HG02571 (cell line): ENCODE results near the gene GNAS.
"Not testable (repeated sequence)": the region's sequence is repeated elsewhere in the genome, so short reads cannot be mapped to it uniquely, and the experiment has no call there.

ENCODE experiments used
- ATAC-seq: cut with Tn5 transposase; IDR thresholded peaks from one replicate; pipeline ENCODE4 v1.9.1; 2021; ENCODE audit warnings: mild to moderate bottlenecking, moderate library complexity; ENCODE audit not compliant: unreplicated experiment

Gene GNAS

GRCh38 chr20:58921564-58921963 is 69.0 kb downstream of the GNAS start:
- no peak for ATAC-seq

GRCh38 chr20:58922036-58922435 is 69.5 kb downstream of the GNAS start:
- ATAC-seq, result no peak

- ATAC-seq, result no peak
These were observed 70.7 kb downstream of the GNAS start for GRCh38 chr20:58923117-58923712.

- ATAC-seq, result no peak
These were observed 74.4 kb downstream of the GNAS start for GRCh38 chr20:58926802-58927489.

- no peak for ATAC-seq
These were observed 75.1 kb downstream of the GNAS start for GRCh38 chr20:58927490-58928061.

- ATAC-seq, result no peak
These were observed 78.0 kb downstream of the GNAS start for GRCh38 chr20:58930496-58930895.

GRCh38 chr20:58932170-58932569 is 79.7 kb downstream of the GNAS start:
- no peak for ATAC-seq

GRCh38 chr20:58938078-58938477 is 85.6 kb downstream of the GNAS start:
- no peak for ATAC-seq

GRCh38 chr20:58938541-58938940 is 86.0 kb downstream of the GNAS start:
- no peak for ATAC-seq

GRCh38 chr20:58941471-58941870 is 89.0 kb downstream of the GNAS start:
- ATAC-seq, result no peak

GRCh38 chr20:58942549-58942948 is 90.0 kb downstream of the GNAS start:
- no peak for ATAC-seq

- no peak for ATAC-seq
These were observed 92.1 kb downstream of the GNAS start for GRCh38 chr20:58944610-58945009.

GRCh38 chr20:58945965-58946631 is 93.6 kb downstream of the GNAS start:
- ATAC-seq, result no peak

GRCh38 chr20:58947797-58948388 is 95.4 kb downstream of the GNAS start:
- not testable (repeated sequence) for ATAC-seq

- ATAC-seq, result no peak
These were observed 98.1 kb downstream of the GNAS start for GRCh38 chr20:58950603-58951002.

GRCh38 chr20:58953050-58953449 is 100.5 kb downstream of the GNAS start:
- ATAC-seq, result no peak

GRCh38 chr20:58956078-58956477 is 103.6 kb downstream of the GNAS start:
- no peak for ATAC-seq

- ATAC-seq, result no peak
These were observed 107.1 kb downstream of the GNAS start for GRCh38 chr20:58959652-58960051.
